ENCODE results near the gene BMPR1A. TPM values are rescaled to one million over a fixed set of nuclear protein-coding genes. Genes with fewer than 3 reads are reported as not detected.

The BMPR1A gene
- total and polyA plus RNA-seq, 9 of the 15 experiments (the other 6 are each of a cell fraction or from before 2014, with no cell fraction given) = 1.6 to 17.5 (median 9.1) TPM

DNA sequence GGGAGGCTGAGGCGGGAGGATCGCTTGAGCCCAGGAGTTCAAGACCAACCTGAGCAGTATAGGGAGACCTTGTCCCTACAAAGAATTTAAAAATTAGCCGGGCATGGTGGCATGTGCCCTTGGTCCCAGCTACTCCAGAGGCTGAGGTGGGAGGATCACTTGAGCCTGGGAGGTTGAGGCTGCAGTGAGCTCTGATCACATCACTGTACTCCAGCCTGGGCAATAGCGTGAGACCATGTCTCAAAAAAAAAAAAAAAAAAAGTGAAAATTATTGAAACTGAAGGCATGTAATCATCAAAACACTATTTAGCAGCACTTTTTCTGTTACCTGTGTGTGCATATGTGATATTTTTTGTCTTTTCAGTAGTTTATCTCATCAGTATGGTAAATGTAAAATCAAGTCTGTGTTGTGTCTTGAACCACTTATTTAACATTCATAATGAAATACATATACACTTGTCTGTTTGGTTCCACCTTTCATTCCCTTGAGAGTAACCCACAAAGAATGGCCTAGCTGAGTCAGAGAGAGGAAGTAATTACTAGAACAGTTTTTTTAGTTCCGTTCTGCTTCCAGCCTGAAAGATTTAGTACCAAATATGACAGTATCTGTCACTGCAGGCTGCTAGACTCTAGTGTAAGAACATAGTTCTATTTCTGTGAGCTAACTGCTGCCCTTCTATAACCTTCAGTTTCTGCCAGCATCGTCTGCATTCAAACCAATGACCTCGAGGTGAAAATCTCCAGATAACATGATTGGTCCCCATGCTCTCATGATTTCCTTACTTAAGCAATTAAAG, 132.4 kb downstream of the BMPR1A start (continued):
- TF ChIP-seq MYNN (IDR thresholded peaks at IDR 0.05) (no peak), MYNN (CRISPR knock-in tag; IDR thresholded peaks at IDR 0.05) (no peak), NFIC (IDR thresholded peaks at IDR 0.05) (no peak; the same call in 1 of the 2 replicates), ZNF316 (IDR thresholded peaks at IDR 0.05) (no peak), E2F8 (IDR thresholded peaks at IDR 0.05; ENCODE audit: low read depth, partially characterized antibody) (no peak), ZKSCAN8 (CRISPR knock-in tag; IDR thresholded peaks at IDR 0.05) (no peak), GTF2F1 (IDR thresholded peaks at IDR 0.05; ENCODE audit: low read depth, low read length) (no peak), ZNF124 (CRISPR knock-in tag; IDR thresholded peaks at IDR 0.05) (no peak), MTA2 (IDR thresholded peaks at IDR 0.05; ENCODE audit: low read depth) (peak; percentile 58; the same call in 1 of the 2 replicates), KDM4B (IDR thresholded peaks at IDR 0.05; ENCODE audit: borderline replicate concordance in 2 of 2, low read depth in 1 of 2) (no peak), HES1 (IDR thresholded peaks at IDR 0.05; ENCODE audit: low read depth) (no peak), PTBP1 (IDR thresholded peaks at IDR 0.05; ENCODE audit: low read depth, low read length) (no peak), MAFG (tag; conservative IDR thresholded peaks at IDR 0.05) (no peak), POLR2B (IDR thresholded peaks at IDR 0.05; ENCODE audit: low read depth, partially characterized antibody) (no peak), MXI1 (IDR thresholded peaks at IDR 0.05; ENCODE audit: low read depth, low read length) (no peak), RNF2 (IDR thresholded peaks at IDR 0.05) (peak; percentile 87), ELF4 (CRISPR knock-in tag; IDR thresholded peaks at IDR 0.05) (no peak), ARID3B (CRISPR knock-in tag; IDR thresholded peaks at IDR 0.05; ENCODE audit: borderline replicate concordance) (no peak), CBX5 (IDR thresholded peaks at IDR 0.05; ENCODE audit: borderline replicate concordance, low read depth) (no peak), ZFP30 (CRISPR knock-in tag; IDR thresholded peaks at IDR 0.05; ENCODE audit: borderline replicate concordance) (no peak)
- TF ChIP-seq, protein P1, sequence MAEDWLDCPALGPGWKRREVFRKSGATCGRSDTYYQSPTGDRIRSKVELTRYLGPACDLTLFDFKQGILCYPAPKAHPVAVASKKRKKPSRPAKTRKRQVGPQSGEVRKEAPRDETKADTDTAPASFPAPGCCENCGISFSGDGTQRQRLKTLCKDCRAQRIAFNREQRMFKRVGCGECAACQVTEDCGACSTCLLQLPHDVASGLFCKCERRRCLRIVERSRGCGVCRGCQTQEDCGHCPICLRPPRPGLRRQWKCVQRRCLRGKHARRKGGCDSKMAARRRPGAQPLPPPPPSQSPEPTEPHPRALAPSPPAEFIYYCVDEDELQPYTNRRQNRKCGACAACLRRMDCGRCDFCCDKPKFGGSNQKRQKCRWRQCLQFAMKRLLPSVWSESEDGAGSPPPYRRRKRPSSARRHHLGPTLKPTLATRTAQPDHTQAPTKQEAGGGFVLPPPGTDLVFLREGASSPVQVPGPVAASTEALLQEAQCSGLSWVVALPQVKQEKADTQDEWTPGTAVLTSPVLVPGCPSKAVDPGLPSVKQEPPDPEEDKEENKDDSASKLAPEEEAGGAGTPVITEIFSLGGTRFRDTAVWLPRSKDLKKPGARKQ (CRISPR knock-in tag; IDR thresholded peaks at IDR 0.05) = no peak
- TF ChIP-seq, protein P2, sequence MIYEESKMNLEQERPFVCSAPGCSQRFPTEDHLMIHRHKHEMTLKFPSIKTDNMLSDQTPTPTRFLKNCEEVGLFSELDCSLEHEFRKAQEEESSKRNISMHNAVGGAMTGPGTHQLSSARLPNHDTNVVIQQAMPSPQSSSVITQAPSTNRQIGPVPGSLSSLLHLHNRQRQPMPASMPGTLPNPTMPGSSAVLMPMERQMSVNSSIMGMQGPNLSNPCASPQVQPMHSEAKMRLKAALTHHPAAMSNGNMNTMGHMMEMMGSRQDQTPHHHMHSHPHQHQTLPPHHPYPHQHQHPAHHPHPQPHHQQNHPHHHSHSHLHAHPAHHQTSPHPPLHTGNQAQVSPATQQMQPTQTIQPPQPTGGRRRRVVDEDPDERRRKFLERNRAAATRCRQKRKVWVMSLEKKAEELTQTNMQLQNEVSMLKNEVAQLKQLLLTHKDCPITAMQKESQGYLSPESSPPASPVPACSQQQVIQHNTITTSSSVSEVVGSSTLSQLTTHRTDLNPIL (CRISPR knock-in tag; IDR thresholded peaks at IDR 0.05) = no peak

All from K562 (cell line).